T-helper 1 cell treated with Interleukin-12 subunit alpha and Interleukin-12 subunit beta and Interleukin-4 antibody, amounts not matched to agents 30 ng/mL and 1 ng/mL, for 36 hours (primary cell): ENCODE data around the gene FKBP4. TPM values are rescaled to one million over a fixed set of nuclear protein-coding genes. Genes with fewer than 3 reads are reported as not detected.

Source experiments
- intact Hi-C: fragments of 100-400 bp; cut with micrococcal nuclease; formaldehyde crosslinking; loops from one replicate; pipeline ENCODE4 v1.15.1; 2024
- total RNA-seq: library from RNA; stranded (reverse); gene quantifications from 2 replicates; pipeline ENCODE4 v1.2.3, GENCODE V29; 2022

FKBP4 gene
- total RNA-seq, 1 donor from 2014 or later, result 81.5 TPM

GRCh38 chr12:2776129-2776806 is 18.5 kb upstream of the FKBP4 start:
- intact Hi-C loops, result no loop called here

- intact Hi-C loops, result no loop called here
Observed at GRCh38 chr12:2779281-2779680, 15.5 kb upstream of the FKBP4 start.

- intact Hi-C loops, result loop anchor here (1.0 to 2.0 kb wide), 2 partner anchors 93 to 101 kb away; no protein-coding TSS in a partner anchor
Observed at GRCh38 chr12:2783936-2784600, 10.7 kb upstream of the FKBP4 start.

GRCh38 chr12:2785017-2785416 is 9.8 kb upstream of the FKBP4 start:
- intact Hi-C loops, result loop anchor here (2.0 kb wide), 1 partner anchor 94 kb away; no protein-coding TSS in a partner anchor

- intact Hi-C loops, result no loop called here
Observed at GRCh38 chr12:2791089-2791488, 3.7 kb upstream of the FKBP4 start.

- intact Hi-C loops, result no loop called here
Observed at GRCh38 chr12:2792671-2793500, 1.9 kb upstream of the FKBP4 start.

- intact Hi-C loops, result no loop called here
Observed at GRCh38 chr12:2793561-2793960, 1.2 kb upstream of the FKBP4 start.

GRCh38 chr12:2794191-2794735 is 507 bp upstream of the FKBP4 start:
- intact Hi-C loops, result loop anchor here (1.0 to 2.0 kb wide), 5 partner anchors 18 to 103 kb away; partner anchors contain the start of genes FOXM1, ITFG2, RHNO1 and TULP3

- intact Hi-C loops, result loop anchor here (1.0 to 2.0 kb wide), 2 partner anchors 81 to 791 kb away; partner anchors contain the start of genes DCP1B, FOXM1 and RHNO1
Observed at GRCh38 chr12:2795291-2796186, 769 bp downstream of the FKBP4 start.

- intact Hi-C loops, result no loop called here
Observed at GRCh38 chr12:2796187-2796666, 1.5 kb downstream of the FKBP4 start.

GRCh38 chr12:2797721-2798418 is 3.1 kb downstream of the FKBP4 start:
- intact Hi-C loops, result loop anchor here (2.0 kb wide), 1 partner anchor 243 kb away; no protein-coding TSS in a partner anchor

- intact Hi-C loops, result no loop called here
Observed at GRCh38 chr12:2800046-2800570, 5.3 kb downstream of the FKBP4 start.

GRCh38 chr12:2801044-2801783 is 6.4 kb downstream of the FKBP4 start:
- intact Hi-C loops, result no loop called here

GRCh38 chr12:2803635-2804392 is 9.0 kb downstream of the FKBP4 start:
- intact Hi-C loops, result no loop called here

- intact Hi-C loops, result no loop called here
Observed at GRCh38 chr12:2804393-2805142, 9.8 kb downstream of the FKBP4 start.

GRCh38 chr12:2805143-2805520 is 10.4 kb downstream of the FKBP4 start:
- intact Hi-C loops, result no loop called here

- intact Hi-C loops, result no loop called here
Observed at GRCh38 chr12:2806700-2807099, 11.9 kb downstream of the FKBP4 start.
